GM21619 (cell line): ENCODE data around the gene SLC12A7.
"Not testable (repeated sequence)": the region's sequence is repeated elsewhere in the genome, so short reads cannot be mapped to it uniquely, and the experiment has no call there.

Source experiments
- ATAC-seq: cut with Tn5 transposase; IDR thresholded peaks from one replicate; pipeline ENCODE4 v1.9.1; 2021; ENCODE audit not compliant: unreplicated experiment

The SLC12A7 gene

GRCh38 chr5:1027631-1028441, 84.0 kb downstream of the SLC12A7 start:
- ATAC-seq = no peak

GRCh38 chr5:1026700-1027621, 84.9 kb downstream of the SLC12A7 start:
- no peak for ATAC-seq

GRCh38 chr5:1021969-1022336, 89.9 kb downstream of the SLC12A7 start:
- not testable (repeated sequence) for ATAC-seq

GRCh38 chr5:1021136-1021968, 90.5 kb downstream of the SLC12A7 start:
- no peak for ATAC-seq

GRCh38 chr5:1020452-1020961, 91.4 kb downstream of the SLC12A7 start:
- ATAC-seq = no peak

- ATAC-seq = no peak
Measured at GRCh38 chr5:1019001-1019905, 92.6 kb downstream of the SLC12A7 start.

GRCh38 chr5:1018596-1018995, 93.3 kb downstream of the SLC12A7 start:
- no peak for ATAC-seq

GRCh38 chr5:1017691-1018455, 94.0 kb downstream of the SLC12A7 start:
- no peak for ATAC-seq

- ATAC-seq = no peak
Measured at GRCh38 chr5:1017056-1017455, 94.8 kb downstream of the SLC12A7 start.

GRCh38 chr5:1016476-1016875, 95.4 kb downstream of the SLC12A7 start:
- no peak for ATAC-seq

GRCh38 chr5:1016036-1016435, 95.8 kb downstream of the SLC12A7 start:
- no peak for ATAC-seq

GRCh38 chr5:1015507-1015906, 96.4 kb downstream of the SLC12A7 start:
- ATAC-seq = no peak

GRCh38 chr5:1014781-1015221, 97.1 kb downstream of the SLC12A7 start:
- ATAC-seq = no peak

GRCh38 chr5:1014346-1014745, 97.5 kb downstream of the SLC12A7 start:
- no peak for ATAC-seq

GRCh38 chr5:1013948-1014301, 97.9 kb downstream of the SLC12A7 start:
- ATAC-seq = no peak

GRCh38 chr5:1013238-1013947, 98.5 kb downstream of the SLC12A7 start:
- ATAC-seq = no peak

- no peak for ATAC-seq
Measured at GRCh38 chr5:1012900-1013237, 99.0 kb downstream of the SLC12A7 start.

- ATAC-seq = no peak
Measured at GRCh38 chr5:1012313-1012841, 99.5 kb downstream of the SLC12A7 start.
